ENCODE data around the gene RAI14.
A peak's percentile ranks its signal among the peaks of the same experiment; 100 is the strongest.
"Not testable (repeated sequence)": the region's sequence is repeated elsewhere in the genome, so short reads cannot be mapped to it uniquely, and the experiment has no call there.

RAI14 gene

DNA sequence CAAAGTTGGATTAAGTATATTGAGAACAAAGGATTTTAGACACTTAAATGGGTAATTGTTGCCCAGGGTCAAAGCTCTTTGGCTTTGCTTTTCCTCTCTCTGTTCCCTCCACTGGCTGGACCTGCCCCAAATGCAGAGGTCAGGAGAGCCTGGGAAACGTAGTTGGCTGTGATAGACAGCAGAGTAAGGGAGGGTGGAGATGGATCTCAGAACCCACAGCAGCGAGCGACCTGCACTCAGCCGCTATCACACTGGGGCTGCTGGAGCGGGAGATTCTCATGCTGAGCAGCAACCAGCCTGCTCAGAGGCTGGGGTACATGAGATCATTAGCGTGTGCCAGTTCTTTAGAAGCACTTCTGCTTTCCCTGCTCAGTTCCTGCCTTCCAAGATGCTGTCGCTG lies 111.1 kb downstream of the RAI14 start:
- POLR2A ChIA-PET = no interaction called here
- no peak for DNase-seq (ENCODE audit: extremely low spot score)
- CTCF ChIA-PET = no interaction called here
- TF ChIP-seq, protein P1, sequence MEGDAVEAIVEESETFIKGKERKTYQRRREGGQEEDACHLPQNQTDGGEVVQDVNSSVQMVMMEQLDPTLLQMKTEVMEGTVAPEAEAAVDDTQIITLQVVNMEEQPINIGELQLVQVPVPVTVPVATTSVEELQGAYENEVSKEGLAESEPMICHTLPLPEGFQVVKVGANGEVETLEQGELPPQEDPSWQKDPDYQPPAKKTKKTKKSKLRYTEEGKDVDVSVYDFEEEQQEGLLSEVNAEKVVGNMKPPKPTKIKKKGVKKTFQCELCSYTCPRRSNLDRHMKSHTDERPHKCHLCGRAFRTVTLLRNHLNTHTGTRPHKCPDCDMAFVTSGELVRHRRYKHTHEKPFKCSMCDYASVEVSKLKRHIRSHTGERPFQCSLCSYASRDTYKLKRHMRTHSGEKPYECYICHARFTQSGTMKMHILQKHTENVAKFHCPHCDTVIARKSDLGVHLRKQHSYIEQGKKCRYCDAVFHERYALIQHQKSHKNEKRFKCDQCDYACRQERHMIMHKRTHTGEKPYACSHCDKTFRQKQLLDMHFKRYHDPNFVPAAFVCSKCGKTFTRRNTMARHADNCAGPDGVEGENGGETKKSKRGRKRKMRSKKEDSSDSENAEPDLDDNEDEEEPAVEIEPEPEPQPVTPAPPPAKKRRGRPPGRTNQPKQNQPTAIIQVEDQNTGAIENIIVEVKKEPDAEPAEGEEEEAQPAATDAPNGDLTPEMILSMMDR (IDR thresholded peaks at IDR 0.05; ENCODE audit: control extremely low read depth, extremely low read depth, low read depth, missing control alignments) = no peak

DNA sequence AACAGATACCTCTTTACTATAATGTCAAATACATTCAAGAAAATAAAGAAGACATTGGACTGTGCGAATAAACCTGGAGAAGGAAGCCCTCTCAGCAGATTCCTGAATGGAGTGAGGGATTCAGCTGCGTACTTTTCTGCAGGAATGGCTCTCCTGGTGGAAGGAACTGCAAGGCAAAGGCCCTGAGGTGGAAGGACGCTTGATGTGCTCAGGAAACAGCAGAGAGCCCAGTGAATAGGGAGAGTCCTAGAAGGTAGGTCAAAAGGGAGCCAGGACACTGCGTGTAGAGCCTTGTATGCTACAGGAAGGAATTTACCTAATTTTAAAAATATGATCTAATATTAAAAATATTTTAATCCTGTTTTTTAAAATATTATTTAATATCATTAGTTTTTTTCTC lies 114.4 kb downstream of the RAI14 start:
- no peak for DNase-seq (ENCODE audit: extremely low spot score)
- POLR2A ChIA-PET = no interaction called here
- CTCF ChIA-PET = no interaction called here
- TF ChIP-seq, protein P1 (IDR thresholded peaks at IDR 0.05; ENCODE audit: control extremely low read depth, extremely low read depth, low read depth, missing control alignments) = no peak

DNA sequence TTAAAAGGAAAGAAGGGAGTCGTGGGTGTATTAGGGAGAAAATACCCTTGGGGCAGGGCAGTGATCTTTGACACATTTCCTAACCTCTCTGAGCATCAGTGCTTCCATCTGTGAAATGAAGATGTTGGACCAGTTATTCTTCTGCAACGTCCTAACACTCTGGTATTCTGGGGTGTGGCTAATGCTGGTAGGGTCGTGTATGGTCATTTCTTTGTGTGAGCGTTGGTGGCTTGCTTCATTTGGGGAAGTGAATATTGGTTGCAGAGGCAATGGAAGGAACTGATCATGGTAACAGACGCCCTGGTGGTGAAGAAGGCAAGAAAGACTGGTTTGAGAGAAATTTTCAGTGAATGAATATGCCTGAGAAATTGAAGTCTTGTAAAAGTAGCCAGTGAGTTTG lies 114.9 kb downstream of the RAI14 start:
- POLR2A ChIA-PET = no interaction called here
- TF ChIP-seq, protein P1 (IDR thresholded peaks at IDR 0.05; ENCODE audit: control extremely low read depth, extremely low read depth, low read depth, missing control alignments) = no peak
- peak; percentile 21 for DNase-seq (ENCODE audit: extremely low spot score)
- CTCF ChIA-PET = no interaction called here

DNA sequence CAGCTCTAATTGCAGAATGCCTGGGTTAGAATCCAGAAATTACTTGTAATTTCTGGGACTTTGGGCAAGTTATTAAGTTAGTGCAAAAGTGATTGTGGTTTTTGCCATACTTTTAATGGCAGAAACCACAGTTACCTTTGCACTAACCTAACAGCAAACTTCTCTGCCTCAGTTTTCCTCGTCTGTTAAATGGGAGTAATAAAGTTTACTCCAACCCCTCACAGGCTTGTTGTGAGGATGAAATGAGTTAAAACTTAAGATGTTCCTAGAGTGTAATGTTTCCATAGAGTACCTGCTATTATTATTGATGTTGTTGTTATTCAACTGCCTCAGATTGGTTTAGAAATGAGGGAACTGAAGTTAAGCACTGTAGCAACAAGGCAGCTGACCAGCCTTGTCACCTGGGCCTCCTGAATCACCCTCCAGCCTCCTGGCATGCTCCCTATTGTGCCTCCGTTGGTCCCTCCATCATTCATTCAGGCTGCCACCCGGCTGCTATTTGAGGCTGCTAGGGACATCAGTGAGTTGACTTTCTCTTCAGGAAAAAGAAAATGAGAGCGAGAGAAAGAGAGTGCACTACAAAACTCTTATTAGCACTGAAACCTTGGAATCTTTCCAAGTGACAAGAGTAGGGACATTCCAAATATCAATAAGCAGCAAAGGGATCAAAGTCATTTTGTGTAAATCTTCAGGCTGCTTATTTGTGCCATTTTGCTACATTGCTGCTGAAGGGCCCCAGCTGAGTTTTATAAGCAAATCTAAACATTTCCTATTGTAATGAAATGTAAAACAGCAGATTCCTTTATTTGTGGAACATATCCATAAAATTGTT lies 116.4 kb downstream of the RAI14 start:
- no peak for DNase-seq (ENCODE audit: extremely low spot score)
- ChIA-PET POLR2A (no interaction called here), CTCF (interaction anchor here (1.0 kb wide), 1 partner anchor 11 kb away, joined by 3 read pairs; no protein-coding TSS in a partner anchor)
- TF ChIP-seq, protein P1 (IDR thresholded peaks at IDR 0.05; ENCODE audit: control extremely low read depth, extremely low read depth, low read depth, missing control alignments) = no peak

DNA sequence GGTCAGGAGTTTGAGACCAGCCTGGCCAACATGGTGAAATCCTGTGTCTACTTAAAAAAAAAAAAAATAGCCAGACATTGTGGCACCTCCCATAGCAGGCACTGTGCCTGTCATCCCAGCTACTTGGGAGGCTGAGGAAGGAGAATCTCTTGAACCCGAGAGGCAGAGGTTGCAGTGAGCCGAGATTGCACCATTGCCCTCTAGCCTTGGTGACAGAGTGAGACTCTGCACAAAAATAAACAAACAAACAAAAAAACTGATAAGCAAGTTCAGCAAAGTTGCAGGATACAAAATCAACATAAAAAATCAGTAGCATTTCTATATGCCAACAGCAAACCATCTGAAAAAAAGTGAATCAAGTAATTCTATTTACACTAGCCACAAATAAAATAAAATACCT lies 118.0 kb downstream of the RAI14 start:
- ChIA-PET POLR2A (no interaction called here), CTCF (no interaction called here)
- no peak for DNase-seq (ENCODE audit: extremely low spot score)
- TF ChIP-seq, protein P1 (IDR thresholded peaks at IDR 0.05; ENCODE audit: control extremely low read depth, extremely low read depth, low read depth, missing control alignments) = no peak

DNA sequence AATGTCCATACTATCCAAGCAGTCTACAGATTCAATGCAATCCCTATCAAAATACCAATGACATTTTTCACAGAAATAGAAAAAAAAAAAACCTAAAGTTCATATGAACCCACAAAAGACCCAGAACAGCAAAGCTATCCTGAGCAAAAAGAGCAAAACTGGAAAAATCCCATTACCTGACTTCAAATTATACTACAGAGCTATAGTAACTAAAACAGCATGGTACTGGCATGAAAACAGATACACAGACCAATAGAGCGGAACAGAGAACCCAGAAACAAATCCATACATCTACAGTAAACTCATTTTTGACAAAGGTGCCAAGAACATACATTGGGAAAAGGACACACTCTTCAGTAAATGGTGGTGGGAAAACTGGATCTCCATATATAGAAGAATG lies 118.5 kb downstream of the RAI14 start:
- CTCF ChIA-PET = interaction anchor here (0.6 kb wide), 1 partner anchor 29 kb away, joined by 3 read pairs; no protein-coding TSS in a partner anchor
- DNase-seq (ENCODE audit: extremely low spot score); POLR2A ChIA-PET: not testable (repeated sequence)

DNA sequence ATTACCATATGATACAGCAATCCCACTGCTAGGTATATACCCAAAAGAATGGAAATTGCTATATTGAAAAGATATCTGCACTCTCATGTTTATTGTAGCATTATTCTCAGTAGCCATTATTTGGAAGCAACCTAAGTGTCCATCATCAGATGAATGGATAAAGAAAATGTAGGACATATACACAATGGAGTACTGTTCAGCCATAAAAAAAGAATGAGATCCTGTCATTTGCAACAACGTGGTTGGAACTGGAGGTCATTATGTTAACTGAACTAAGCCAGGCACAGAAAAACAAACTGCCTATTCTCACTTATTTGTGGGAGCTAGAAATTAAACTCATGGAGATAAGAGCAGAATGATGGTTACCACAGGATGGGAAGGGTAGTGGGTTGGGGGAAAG lies 119.8 kb downstream of the RAI14 start:
- TF ChIP-seq, protein P1 (IDR thresholded peaks at IDR 0.05; ENCODE audit: control extremely low read depth, extremely low read depth, low read depth, missing control alignments) = no peak
- CTCF ChIA-PET = interaction anchor here (1.1 kb wide), 1 partner anchor 14 kb away, joined by 4 read pairs; no protein-coding TSS in a partner anchor
- no peak for DNase-seq (ENCODE audit: extremely low spot score)
- POLR2A ChIA-PET = no interaction called here

Measured in GM10248 (cell line).